HEK293T (cell line): ENCODE data around the gene ZDHHC1.

Source experiments
- CTCF ChIA-PET: fragments of 350-600 bp; formaldehyde crosslinking; extraction: SDS; loops from one replicate; lab custom pipeline; 2021; ENCODE audit warnings: antibody characterized with exemption, inconsistent platforms; lab: Yijun Ruan, JAX
- POLR2A ChIA-PET: fragments of 350-600 bp; formaldehyde crosslinking; extraction: SDS; loops from one replicate; lab custom pipeline; 2020; ENCODE audit warnings: antibody characterized with exemption, inconsistent platforms; lab: Yijun Ruan, JAX
- DNase-seq: peaks from one replicate; pipeline ENCODE4 v3.0.0; 2012; ENCODE audit warnings: mixed read lengths; ENCODE audit errors: extremely low spot score
- ARNT ChIP-seq: fragments of 450-650 bp; IDR thresholded peaks from 2 replicates; pipeline ENCODE4 v1.6.1; 2017; ENCODE audit warnings: mild to moderate bottlenecking
- BHLHE40 ChIP-seq: fragments of 450-650 bp; IDR thresholded peaks from 2 replicates; pipeline ENCODE4 v1.6.1; 2016; ENCODE audit warnings: mild to moderate bottlenecking, moderate library complexity, borderline replicate concordance
- CTBP1 ChIP-seq: fragments of 450-650 bp; IDR thresholded peaks from 2 replicates; pipeline ENCODE4 v1.6.1; 2016; ENCODE audit warnings: borderline replicate concordance
- ELF4 ChIP-seq: fragments of 450-650 bp; IDR thresholded peaks from 2 replicates; pipeline ENCODE4 v1.6.1; 2017; ENCODE audit warnings: antibody characterized with exemption
- FOXA1 ChIP-seq: fragments of 450-650 bp; IDR thresholded peaks from 2 replicates; pipeline ENCODE4 v1.6.1; 2016; ENCODE audit warnings: mild to moderate bottlenecking
- FOXK2 ChIP-seq: fragments of 450-650 bp; IDR thresholded peaks from 2 replicates; pipeline ENCODE4 v1.6.1; 2016; ENCODE audit warnings: mild to moderate bottlenecking
- FOXM1 ChIP-seq: fragments of 450-650 bp; IDR thresholded peaks from 2 replicates; pipeline ENCODE4 v1.6.1; 2017; ENCODE audit warnings: mild to moderate bottlenecking, borderline replicate concordance
- HDGF ChIP-seq: fragments of 450-650 bp; IDR thresholded peaks from 2 replicates; pipeline ENCODE4 v1.6.1; 2017; ENCODE audit warnings: antibody characterized with exemption, borderline replicate concordance
- L3MBTL2 ChIP-seq: fragments of 450-650 bp; conservative IDR thresholded peaks from 2 replicates; pipeline ENCODE4 v1.6.1; 2016; ENCODE audit warnings: mild to moderate bottlenecking
- LEF1 ChIP-seq: fragments of 450-650 bp; IDR thresholded peaks from 2 replicates; pipeline ENCODE4 v1.6.1; 2017; ENCODE audit warnings: mild to moderate bottlenecking, borderline replicate concordance
- NFRKB ChIP-seq: fragments of 450-650 bp; IDR thresholded peaks from 2 replicates; pipeline ENCODE4 v1.6.1; 2016; ENCODE audit warnings: mild to moderate bottlenecking, moderate library complexity
- SP1 ChIP-seq: fragments of 450-650 bp; IDR thresholded peaks from 2 replicates; pipeline ENCODE4 v1.6.1; 2017
- SUZ12 ChIP-seq: fragments of 450-650 bp; IDR thresholded peaks from 2 replicates; pipeline ENCODE4 v1.6.1; 2016; ENCODE audit warnings: mild to moderate bottlenecking
- TARDBP ChIP-seq: fragments of 450-650 bp; IDR thresholded peaks from 2 replicates; pipeline ENCODE4 v1.6.1; 2016
- ZNF384 ChIP-seq: fragments of 450-650 bp; IDR thresholded peaks from 2 replicates; pipeline ENCODE4 v1.6.1; 2016
- TF ChIP-seq, protein P1 (sequence below): fragments of 450-650 bp; IDR thresholded peaks from 2 replicates; pipeline ENCODE4 v1.6.1; 2016

ZDHHC1 gene

DNA sequence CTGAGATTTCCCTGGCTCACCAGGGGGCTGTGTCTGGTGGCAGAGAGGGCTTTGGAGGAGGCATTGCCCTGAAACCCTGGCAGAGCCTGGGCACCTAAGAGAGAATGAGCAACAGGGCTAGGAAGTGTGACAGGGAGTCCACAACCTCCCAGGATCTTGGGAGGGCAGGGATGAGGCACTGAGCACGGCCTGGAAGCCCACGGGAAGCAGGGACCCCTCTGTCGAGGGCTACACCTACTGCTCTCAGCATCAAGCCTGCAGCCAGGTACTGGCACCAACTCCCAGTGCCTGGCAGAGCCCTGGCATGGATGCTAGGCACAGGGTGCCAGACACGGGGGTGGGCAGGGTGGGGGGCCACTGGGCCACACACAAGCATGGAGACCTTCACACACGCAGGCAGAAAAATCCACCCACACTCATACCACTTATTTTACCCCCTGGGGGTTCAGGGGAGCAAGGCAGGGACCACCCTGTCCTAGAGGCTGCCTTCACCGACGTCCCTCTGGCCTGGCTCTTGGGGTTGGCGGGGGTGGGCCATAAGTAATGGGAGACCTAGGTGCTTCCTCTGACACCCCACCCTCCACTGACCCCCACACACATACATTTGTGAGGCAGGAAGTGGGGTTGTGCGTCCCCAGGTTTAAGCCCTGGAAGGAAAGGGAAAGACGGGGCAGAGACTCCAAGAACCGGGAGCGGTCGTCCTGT lies 13.7 kb upstream of the ZDHHC1 start:
- POLR2A ChIA-PET: interaction anchor here (1.1 kb wide), 1 partner anchor 11 kb away, joined by 3 read pairs; no protein-coding TSS in a partner anchor
- no peak for DNase-seq
- CTCF ChIA-PET: interaction anchor here (6.0 kb wide), 1 partner anchor 35 kb away, joined by 50 read pairs; no protein-coding TSS in a partner anchor
- TF ChIP-seq NFRKB (no peak), FOXA1 (no peak), ZNF384 (no peak), LEF1 (no peak), CTBP1 (no peak), FOXK2 (no peak), ELF4 (no peak), SP1 (no peak), FOXM1 (no peak), TARDBP (no peak), ARNT (no peak), HDGF (no peak), L3MBTL2 (no peak), BHLHE40 (no peak), SUZ12 (no peak)
- TF ChIP-seq, protein P1, sequence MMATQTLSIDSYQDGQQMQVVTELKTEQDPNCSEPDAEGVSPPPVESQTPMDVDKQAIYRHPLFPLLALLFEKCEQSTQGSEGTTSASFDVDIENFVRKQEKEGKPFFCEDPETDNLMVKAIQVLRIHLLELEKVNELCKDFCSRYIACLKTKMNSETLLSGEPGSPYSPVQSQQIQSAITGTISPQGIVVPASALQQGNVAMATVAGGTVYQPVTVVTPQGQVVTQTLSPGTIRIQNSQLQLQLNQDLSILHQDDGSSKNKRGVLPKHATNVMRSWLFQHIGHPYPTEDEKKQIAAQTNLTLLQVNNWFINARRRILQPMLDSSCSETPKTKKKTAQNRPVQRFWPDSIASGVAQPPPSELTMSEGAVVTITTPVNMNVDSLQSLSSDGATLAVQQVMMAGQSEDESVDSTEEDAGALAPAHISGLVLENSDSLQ: no peak

DNA sequence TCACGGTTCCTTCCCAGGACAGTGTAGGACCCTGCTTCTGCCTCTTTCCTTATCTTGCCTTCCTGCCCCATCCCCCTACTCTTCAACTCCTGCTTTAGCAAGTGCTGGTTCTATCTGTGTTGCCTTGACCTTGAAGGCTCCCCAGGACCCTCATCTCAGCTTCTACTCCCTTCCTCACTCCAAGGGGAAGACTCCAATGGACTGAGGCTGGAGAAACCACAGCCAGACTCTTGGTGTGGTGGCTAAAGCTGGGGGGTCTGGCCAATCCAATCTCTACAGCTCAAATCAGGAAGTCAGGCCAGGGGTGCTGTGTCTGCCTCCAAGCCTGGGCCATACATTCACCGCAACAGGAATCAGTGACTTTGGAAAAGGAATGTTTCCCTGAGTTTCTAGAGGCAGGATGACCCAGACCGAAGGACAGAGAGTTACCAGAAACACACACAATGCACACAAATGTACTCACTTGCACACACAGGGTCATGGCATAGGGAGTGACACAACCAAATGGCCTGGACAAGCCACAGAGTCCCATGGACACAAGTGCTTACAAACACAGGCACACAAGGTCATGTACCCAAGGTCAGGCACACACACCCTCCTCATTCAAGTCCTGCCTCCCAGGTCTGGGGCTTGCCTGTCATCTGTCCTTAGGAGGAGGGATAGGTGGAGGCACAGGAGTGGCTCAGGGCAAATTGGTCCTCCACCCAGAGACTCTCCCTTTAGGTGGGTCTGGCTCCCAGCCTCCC lies 12.9 kb upstream of the ZDHHC1 start:
- POLR2A ChIA-PET: no interaction called here
- DNase-seq: no peak
- no peak for TF ChIP-seq HDGF
- TF ChIP-seq, protein P1: no peak
- no peak for TF ChIP-seq ARNT
- TF ChIP-seq SP1: no peak
- no peak for TF ChIP-seq ZNF384
- TF ChIP-seq FOXM1: no peak
- no peak for TF ChIP-seq NFRKB
- no peak for TF ChIP-seq FOXK2
- no peak for TF ChIP-seq ELF4
- TF ChIP-seq FOXA1: no peak
- TF ChIP-seq BHLHE40: no peak
- no peak for TF ChIP-seq L3MBTL2
- no peak for TF ChIP-seq TARDBP
- CTCF ChIA-PET: interaction anchor here (0.6 to 6.0 kb wide), 7 partner anchors 15 to 382 kb away, joined by 3 to 50 read pairs (median 4); no protein-coding TSS in a partner anchor

- peak; percentile 83 for DNase-seq
- TF ChIP-seq NFRKB (no peak), BHLHE40 (no peak)
- TF ChIP-seq, protein P1: no peak
- ChIA-PET POLR2A (interaction anchor here (0.6 to 1.1 kb wide), 3 partner anchors 13 to 180 kb away, joined by 3 read pairs; partner anchors contain the start of gene ATP6V0D1), CTCF (interaction anchor here (0.5 to 6.0 kb wide), 17 partner anchors 11 to 381 kb away, joined by 3 to 50 read pairs (median 4); partner anchors contain the start of genes ATP6V0D1, KCTD19, LRRC36 and TPPP3)
Observed at GRCh38 chr16:67428146-67428731, 12.0 kb upstream of the ZDHHC1 start.

GRCh38 chr16:67426950-67427349 lies 10.7 kb upstream of the ZDHHC1 start:
- ChIA-PET POLR2A (interaction anchor here (1.0 kb wide), 1 partner anchor 27 kb away, joined by 3 read pairs; no protein-coding TSS in a partner anchor), CTCF (interaction anchor here (1.1 to 6.0 kb wide), 6 partner anchors 10 to 100 kb away, joined by 3 to 50 read pairs (median 9); partner anchors contain the start of genes KCTD19, LRRC36 and ZDHHC1)
- no peak for DNase-seq
- no peak for TF ChIP-seq L3MBTL2
- no peak for TF ChIP-seq TARDBP
- no peak for TF ChIP-seq HDGF
- no peak for TF ChIP-seq LEF1
- TF ChIP-seq FOXM1: no peak
- TF ChIP-seq, protein P1: no peak
- TF ChIP-seq ZNF384: no peak

DNA sequence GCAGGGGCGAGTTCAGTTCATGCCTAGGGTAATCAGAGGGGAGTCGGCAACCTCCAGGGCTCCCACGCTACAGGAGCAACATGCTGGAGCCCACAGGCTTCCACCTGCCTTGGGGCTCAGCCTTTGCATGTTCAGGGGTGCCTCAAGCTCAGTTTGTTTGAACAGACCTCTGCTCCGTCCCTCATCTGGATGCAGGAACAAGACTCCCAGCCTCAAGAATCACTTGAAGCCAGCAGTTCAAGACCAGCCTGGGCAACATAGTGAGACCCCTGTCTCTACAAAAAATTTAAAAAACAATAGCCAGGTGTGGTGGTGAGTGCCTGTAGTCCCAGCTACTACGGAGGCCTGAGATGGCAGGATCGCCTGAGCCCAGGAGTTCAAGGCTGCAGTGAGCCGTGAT lies 9.7 kb upstream of the ZDHHC1 start:
- DNase-seq: no peak
- CTCF ChIA-PET: interaction anchor here (6.0 kb wide), 1 partner anchor 39 kb away, joined by 50 read pairs; no protein-coding TSS in a partner anchor
- POLR2A ChIA-PET: interaction anchor here (0.7 kb wide), 1 partner anchor 165 kb away, joined by 3 read pairs; no protein-coding TSS in a partner anchor
- no peak for TF ChIP-seq HDGF
- no peak for TF ChIP-seq FOXK2
- no peak for TF ChIP-seq ZNF384
- no peak for TF ChIP-seq FOXA1
- no peak for TF ChIP-seq L3MBTL2
- no peak for TF ChIP-seq CTBP1
